SK-N-MC (cell line): ENCODE data around the gene MEAF6.

Experiments used
- EZH2 ChIP-seq: fragments of 200-600 bp; sonication (generic); IDR thresholded peaks from one replicate; pipeline ENCODE4 v1.6.1; 2017; ENCODE audit warnings: antibody characterized with exemption
- POLR2AphosphoS5 ChIP-seq: IDR thresholded peaks from 2 replicates; pipeline ENCODE4 v1.6.1; 2012; ENCODE audit warnings: mild to moderate bottlenecking, low read depth, low read length, borderline replicate concordance

DNA sequence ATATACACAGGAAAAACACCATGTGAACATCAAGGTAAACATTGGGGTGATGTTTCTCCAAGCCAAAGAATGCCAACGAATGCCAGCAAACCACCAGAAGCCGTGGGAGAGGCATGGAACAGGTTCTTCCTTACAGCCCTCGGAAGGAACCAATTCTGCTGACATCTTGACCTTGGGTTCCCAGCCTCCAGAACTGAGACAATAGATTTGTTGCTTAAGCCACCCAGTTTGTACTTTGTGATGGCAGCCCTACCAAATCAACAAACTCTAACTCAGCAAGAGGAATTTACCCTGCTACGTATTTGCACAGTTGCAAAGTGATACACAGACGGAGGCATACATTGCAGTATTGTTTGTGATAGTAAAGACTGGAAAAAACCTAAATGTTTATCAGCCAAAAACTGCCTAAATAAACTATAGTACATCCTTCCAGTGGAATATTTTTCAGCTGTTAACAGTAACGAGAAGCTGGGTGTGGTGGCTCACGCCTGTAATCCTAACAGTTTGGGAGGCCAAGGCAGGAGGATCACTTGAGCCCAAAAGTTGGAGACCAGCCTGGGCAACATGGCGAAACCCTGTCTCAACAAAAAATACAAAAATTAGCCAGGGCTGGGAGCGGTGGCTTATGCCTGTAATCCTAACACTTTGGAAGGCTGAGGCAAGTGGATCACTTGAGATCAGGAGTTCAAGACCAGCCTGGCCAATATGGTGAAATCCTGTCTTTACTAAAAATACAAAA lies 52.7 kb downstream of the MEAF6 start:
- TF ChIP-seq POLR2AphosphoS5 (no peak), EZH2 (no peak)
